Effector memory CD8-positive, alpha-beta T cell (primary cell): ENCODE results near the gene SOAT2.
"Not testable (repeated sequence)": the region's sequence is repeated elsewhere in the genome, so short reads cannot be mapped to it uniquely, and the experiment has no call there.

Experiments used
- ATAC-seq: fragments of 150-1000 bp; cut with Tn5 transposase; replicated peaks from 2 replicates; pipeline ENCODE4 v1.10.0; 2021; ENCODE audit warnings: mild to moderate bottlenecking, moderate library complexity
- DNase-seq, 3 experiments: peaks; one replicate each; pipeline ENCODE4 v3.0.0; 2021
- H3K27ac Mint-ChIP-seq, 2 donors: one replicate each; pipeline ENCODE4 v1.8.0; 2022; ENCODE audit warnings: mild to moderate bottlenecking in 2 of 2, mixed read lengths in 2 of 2, moderate library complexity in 2 of 2
- H3K27me3 Mint-ChIP-seq, 2 donors: one replicate each; pipeline ENCODE4 v1.8.0; 2022; ENCODE audit warnings: mixed read lengths in 2 of 2
- H3K36me3 Mint-ChIP-seq: one replicate; pipeline ENCODE4 v1.8.0; 2022; ENCODE audit warnings: mild to moderate bottlenecking, moderate library complexity, mixed read lengths; ENCODE audit not compliant: insufficient read depth
- H3K4me1 Mint-ChIP-seq, 2 donors: one replicate each; pipeline ENCODE4 v1.8.0; 2022; ENCODE audit warnings: low read depth in 2 of 2, mixed read lengths in 2 of 2
- H3K4me3 Mint-ChIP-seq, 2 donors: one replicate each; pipeline ENCODE4 v1.8.0; 2022; ENCODE audit warnings: mild to moderate bottlenecking in 2 of 2, mixed read lengths in 2 of 2, moderate library complexity in 2 of 2
- H3K9me3 Mint-ChIP-seq, 2 donors: one replicate each; pipeline ENCODE4 v1.8.0; 2022; ENCODE audit warnings: mixed read lengths in 2 of 2

The SOAT2 gene

GRCh38 chr12:53099071-53099882 lies 4.0 kb upstream of the SOAT2 start:
- peak overlapping the region; percentile 76 to 82 for H3K4me3 Mint-ChIP-seq
- DNase-seq (peak; percentile 89 to 90 (median 90)), ATAC-seq (peak; percentile 58)
- H3K27ac Mint-ChIP-seq, result peak overlapping the region; percentile 72 to 88
- peaks cover 45 to 46% of the 10 kb centered on the region in 2 donors for H3K4me1 Mint-ChIP-seq
- H3K27me3 Mint-ChIP-seq, result no peaks in the 10 kb centered on the region
- peaks cover 3% of the 10 kb centered on the region for H3K36me3 Mint-ChIP-seq
- H3K9me3 Mint-ChIP-seq, result no peaks in the 10 kb centered on the region

GRCh38 chr12:53100466-53101151 lies 2.7 kb upstream of the SOAT2 start:
- Mint-ChIP-seq H3K27ac (no peak overlapping the region), H3K36me3 (peaks cover 3% of the 10 kb centered on the region), H3K4me1 (peaks cover 50 to 51% of the 10 kb centered on the region in 2 donors), H3K27me3 (no peaks in the 10 kb centered on the region), H3K9me3 (no peaks in the 10 kb centered on the region), H3K4me3 (no peak overlapping the region)
- ATAC-seq, result no peak
- no peak for DNase-seq

GRCh38 chr12:53101266-53101665 lies 2.0 kb upstream of the SOAT2 start:
- Mint-ChIP-seq H3K4me1 (peaks cover 50 to 54% of the 10 kb centered on the region in 2 donors), H3K4me3 (peak overlapping the region in 1 of 2 donors; percentile 40), H3K27me3 (no peaks in the 10 kb centered on the region), H3K9me3 (no peaks in the 10 kb centered on the region), H3K36me3 (peaks cover 3% of the 10 kb centered on the region), H3K27ac (peak overlapping the region in 1 of 2 donors; percentile 32)
- no peak for ATAC-seq
- DNase-seq, result no peak

- DNase-seq, result no peak
- Mint-ChIP-seq H3K36me3 (peaks cover 3% of the 10 kb centered on the region), H3K9me3 (no peaks in the 10 kb centered on the region), H3K4me1 (peaks cover 46 to 51% of the 10 kb centered on the region in 2 donors), H3K27me3 (no peaks in the 10 kb centered on the region), H3K4me3 (peak overlapping the region; percentile 67 to 71), H3K27ac (peak overlapping the region; percentile 88 to 91)
- ATAC-seq, result no peak
Observed at GRCh38 chr12:53101931-53102781, 1.1 kb upstream of the SOAT2 start.

GRCh38 chr12:53103860-53104305 lies 597 bp downstream of the SOAT2 start:
- H3K27ac Mint-ChIP-seq, result peak overlapping the region; percentile 88 to 91
- peaks cover 3% of the 10 kb centered on the region for H3K36me3 Mint-ChIP-seq
- H3K4me1 Mint-ChIP-seq, result peaks cover 34 to 41% of the 10 kb centered on the region in 2 donors
- H3K4me3 Mint-ChIP-seq, result peak overlapping the region; percentile 67 to 71
- DNase-seq (peak in 2 of 3 experiments; percentile 15 to 22), ATAC-seq (peak; percentile 42)
- H3K9me3 Mint-ChIP-seq, result no peaks in the 10 kb centered on the region
- no peaks in the 10 kb centered on the region for H3K27me3 Mint-ChIP-seq

GRCh38 chr12:53105256-53105655 lies 2.0 kb downstream of the SOAT2 start:
- H3K4me1 Mint-ChIP-seq, result peaks cover 27 to 35% of the 10 kb centered on the region in 2 donors
- ATAC-seq, result no peak

GRCh38 chr12:53105712-53106439 lies 2.6 kb downstream of the SOAT2 start:
- H3K4me3 Mint-ChIP-seq, result no peak overlapping the region

More at GRCh38 chr12:53105256-53105655, 2.0 kb downstream of the SOAT2 start:
- Mint-ChIP-seq H3K9me3 (no peaks in the 10 kb centered on the region), H3K27ac (peak overlapping the region in 1 of 2 donors; percentile 88), H3K4me3 (no peak overlapping the region), H3K27me3 (no peaks in the 10 kb centered on the region), H3K36me3 (peaks cover 3% of the 10 kb centered on the region)
- DNase-seq, result no peak

GRCh38 chr12:53107122-53107521 lies 3.8 kb downstream of the SOAT2 start:
- no peak for ATAC-seq
- Mint-ChIP-seq H3K4me1 (peaks cover 23 to 29% of the 10 kb centered on the region in 2 donors), H3K27me3 (no peaks in the 10 kb centered on the region), H3K27ac (no peak overlapping the region), H3K9me3 (no peaks in the 10 kb centered on the region), H3K36me3 (peaks cover 3% of the 10 kb centered on the region), H3K4me3 (no peak overlapping the region)
- DNase-seq, result no peak

More at GRCh38 chr12:53105712-53106439, 2.6 kb downstream of the SOAT2 start:
- ATAC-seq (no peak), DNase-seq (no peak)
- no peaks in the 10 kb centered on the region for H3K27me3 Mint-ChIP-seq
- H3K9me3 Mint-ChIP-seq, result no peaks in the 10 kb centered on the region
- peaks cover 3% of the 10 kb centered on the region for H3K36me3 Mint-ChIP-seq
- H3K4me1 Mint-ChIP-seq, result peaks cover 25 to 35% of the 10 kb centered on the region in 2 donors
- H3K27ac Mint-ChIP-seq, result peak overlapping the region in 1 of 2 donors; percentile 88

- H3K36me3 Mint-ChIP-seq, H3K27ac Mint-ChIP-seq, H3K27me3 Mint-ChIP-seq, ATAC-seq, H3K9me3 Mint-ChIP-seq, H3K4me1 Mint-ChIP-seq, DNase-seq, H3K4me3 Mint-ChIP-seq: not testable (repeated sequence)
Observed at GRCh38 chr12:53112431-53112830, 9.1 kb downstream of the SOAT2 start.

- no peaks in the 10 kb centered on the region for H3K4me1 Mint-ChIP-seq
- no peaks in the 10 kb centered on the region for H3K27me3 Mint-ChIP-seq
- H3K4me3 Mint-ChIP-seq, result no peak overlapping the region
- no peak overlapping the region for H3K27ac Mint-ChIP-seq
- DNase-seq, result no peak
- H3K9me3 Mint-ChIP-seq, result no peaks in the 10 kb centered on the region
- no peaks in the 10 kb centered on the region for H3K36me3 Mint-ChIP-seq
- ATAC-seq, result no peak
Observed at GRCh38 chr12:53113136-53113705, 9.9 kb downstream of the SOAT2 start.

- Mint-ChIP-seq H3K4me3 (no peak overlapping the region), H3K27me3 (no peaks in the 10 kb centered on the region), H3K9me3 (no peaks in the 10 kb centered on the region), H3K4me1 (no peaks in the 10 kb centered on the region), H3K27ac (no peak overlapping the region), H3K36me3 (no peaks in the 10 kb centered on the region)
- DNase-seq (no peak), ATAC-seq (no peak)
Observed at GRCh38 chr12:53113951-53114350, 10.7 kb downstream of the SOAT2 start.

GRCh38 chr12:53115112-53115890 lies 12.0 kb downstream of the SOAT2 start:
- ATAC-seq (no peak), DNase-seq (no peak)
- Mint-ChIP-seq H3K27me3 (no peaks in the 10 kb centered on the region), H3K27ac (no peak overlapping the region), H3K4me1 (no peaks in the 10 kb centered on the region), H3K4me3 (no peak overlapping the region), H3K36me3 (no peaks in the 10 kb centered on the region), H3K9me3 (no peaks in the 10 kb centered on the region)
